Fibroblast of the conjunctiva (primary cell): ENCODE results near the gene PFKL.
"Not testable (repeated sequence)": the region's sequence is repeated elsewhere in the genome, so short reads cannot be mapped to it uniquely, and the experiment has no call there.

Experiments
- DNase-seq: peaks from one replicate; pipeline ENCODE4 v3.0.0-alpha.2; 2010; ENCODE audit warnings: low read depth

The PFKL gene

GRCh38 chr21:44329086-44329889 is 29.4 kb downstream of the PFKL start:
- DNase-seq: no peak

GRCh38 chr21:44329971-44330681 is 30.3 kb downstream of the PFKL start:
- no peak for DNase-seq

GRCh38 chr21:44330698-44331097 is 30.8 kb downstream of the PFKL start:
- no peak for DNase-seq

- no peak for DNase-seq
These were observed 31.4 kb downstream of the PFKL start for GRCh38 chr21:44331209-44331608.

GRCh38 chr21:44331650-44332307 is 31.9 kb downstream of the PFKL start:
- no peak for DNase-seq

- no peak for DNase-seq
These were observed 32.5 kb downstream of the PFKL start for GRCh38 chr21:44332383-44332782.

GRCh38 chr21:44332965-44333364 is 33.1 kb downstream of the PFKL start:
- DNase-seq: no peak

GRCh38 chr21:44333509-44334328 is 33.9 kb downstream of the PFKL start:
- DNase-seq: no peak

GRCh38 chr21:44334329-44335030 is 34.6 kb downstream of the PFKL start:
- no peak for DNase-seq

GRCh38 chr21:44335266-44336059 is 35.6 kb downstream of the PFKL start:
- no peak for DNase-seq

- DNase-seq: no peak
These were observed 37.6 kb downstream of the PFKL start for GRCh38 chr21:44337449-44337848.

- DNase-seq: peak; percentile 28
These were observed 38.4 kb downstream of the PFKL start for GRCh38 chr21:44337941-44338895.

- peak; percentile 90 for DNase-seq
These were observed 39.4 kb downstream of the PFKL start, which contains the start of gene CFAP410 for GRCh38 chr21:44338971-44339910. CFAP410 (minus strand) TSS chr21:44339390; CDS start chr21:44339194, 196 bp downstream.

GRCh38 chr21:44341726-44342458 is 42.0 kb downstream of the PFKL start:
- not testable (repeated sequence) for DNase-seq

GRCh38 chr21:44342981-44343380 is 43.1 kb downstream of the PFKL start:
- not testable (repeated sequence) for DNase-seq

- no peak for DNase-seq
These were observed 44.8 kb downstream of the PFKL start for GRCh38 chr21:44344541-44345183.

- DNase-seq: no peak
These were observed 45.6 kb downstream of the PFKL start for GRCh38 chr21:44345495-44345894.
